OCI-M2 (cell line): ENCODE results near the gene ZDHHC3.

Experiments used
- DNase-seq: peaks from one replicate; lab custom pipeline; 2025; ENCODE audit not compliant: unreplicated experiment; lab: John Stamatoyannopoulos, UW

The ZDHHC3 gene

GRCh38 chr3:44899683-44900367 lies 76.1 kb downstream of the ZDHHC3 start:
- no peak for DNase-seq

DNA sequence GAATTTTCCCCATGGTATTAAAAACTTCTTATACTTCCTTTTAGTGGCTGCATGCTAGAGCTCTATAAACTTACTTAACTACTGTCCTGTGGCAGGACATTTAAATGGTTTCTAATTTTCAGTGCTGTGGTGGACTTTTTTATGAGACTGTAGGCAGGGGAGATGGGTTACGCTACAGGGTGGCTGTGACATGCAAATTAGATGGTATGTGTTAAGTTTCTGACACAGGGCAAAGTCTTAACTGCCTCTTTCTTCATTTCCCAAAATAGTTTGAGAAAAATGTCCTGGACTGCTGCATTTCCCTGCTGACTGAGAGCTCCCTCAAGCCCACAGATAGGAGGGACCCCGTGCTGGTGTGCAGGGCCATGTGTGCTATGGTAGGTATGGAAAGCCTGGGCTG lies 79.5 kb downstream of the ZDHHC3 start:
- no peak for DNase-seq

- no peak for DNase-seq
Measured at GRCh38 chr3:44894485-44894884, 81.5 kb downstream of the ZDHHC3 start.

DNA sequence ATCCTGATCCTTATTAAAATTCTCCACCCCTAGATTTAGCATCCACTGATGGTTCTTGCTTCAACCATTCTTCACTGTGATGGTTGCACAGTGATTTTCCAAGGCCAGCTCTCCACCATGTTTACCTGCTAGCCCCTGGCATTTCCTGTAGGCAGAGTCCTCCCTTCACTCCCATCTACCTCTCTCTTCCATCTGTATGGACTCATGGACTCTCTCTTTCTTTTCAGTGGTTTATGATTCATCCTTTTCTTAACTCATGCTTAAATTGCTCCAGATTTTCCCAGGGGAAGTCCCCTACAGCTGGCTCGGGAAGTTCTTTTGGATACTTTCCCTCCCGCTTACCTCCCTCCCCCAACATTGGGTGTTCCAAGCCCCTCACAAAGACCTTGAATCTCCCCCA lies 82.9 kb downstream of the ZDHHC3 start:
- no peak for DNase-seq

GRCh38 chr3:44892689-44893088 lies 83.3 kb downstream of the ZDHHC3 start:
- no peak for DNase-seq

- no peak for DNase-seq
Measured at GRCh38 chr3:44890852-44891251, 85.1 kb downstream of the ZDHHC3 start.

DNA sequence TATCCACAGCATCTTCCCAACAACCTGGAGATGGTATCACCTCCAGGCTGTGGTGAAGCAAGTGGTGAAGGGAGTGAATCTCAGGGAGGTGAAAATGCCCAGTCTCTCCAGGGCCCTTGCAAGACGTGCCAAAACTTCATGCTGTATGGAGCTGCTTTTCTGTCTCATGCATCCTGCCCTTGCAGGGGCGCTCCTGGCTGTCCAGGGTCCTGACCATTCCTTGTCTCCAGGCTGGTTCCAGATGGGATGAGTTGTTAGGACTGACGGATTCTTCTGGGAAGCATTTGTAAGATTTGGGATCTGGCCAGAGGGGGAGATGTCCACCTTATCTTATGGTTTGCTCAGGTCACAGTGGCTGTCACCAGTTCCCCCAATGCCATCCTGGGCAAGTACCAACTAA lies 85.7 kb downstream of the ZDHHC3 start:
- no peak for DNase-seq

DNA sequence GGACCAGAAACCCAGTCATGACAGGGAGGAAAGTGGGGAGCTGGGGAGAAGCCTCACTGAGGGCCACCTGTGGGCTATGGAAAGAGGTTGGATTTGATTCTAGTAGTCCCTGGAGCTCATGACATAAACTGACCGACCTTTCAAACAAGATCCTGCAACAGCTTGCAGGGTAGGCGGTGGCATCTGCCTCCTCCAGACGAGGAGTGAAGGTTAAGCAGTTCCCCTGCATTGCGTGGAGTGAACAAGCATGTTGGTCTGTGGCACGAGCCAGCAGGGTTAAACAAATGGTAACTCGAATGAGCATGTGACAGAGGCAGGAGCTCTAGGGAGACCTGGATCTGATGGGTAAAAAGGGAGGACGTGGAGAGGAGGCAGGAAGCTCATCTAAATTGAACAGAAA lies 88.9 kb downstream of the ZDHHC3 start:
- no peak for DNase-seq

DNA sequence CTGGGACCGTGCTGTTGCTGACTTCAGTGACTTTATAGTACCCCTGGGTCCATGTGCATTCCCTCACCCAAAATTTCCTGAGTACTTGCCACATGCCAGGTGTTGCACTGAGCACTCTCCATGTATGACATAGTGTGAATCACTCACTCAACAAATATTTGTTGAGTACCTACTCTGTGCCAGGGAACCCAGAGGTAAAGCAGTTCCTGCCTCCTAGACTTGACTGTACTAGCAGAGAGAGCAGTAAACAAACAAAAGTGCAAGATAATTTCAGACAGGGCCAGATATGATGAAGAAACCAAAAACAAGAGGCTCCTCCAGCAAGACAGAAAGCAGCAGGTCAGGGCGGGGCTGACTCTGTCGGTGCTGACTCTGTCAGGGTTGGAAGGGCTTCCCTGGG lies 89.4 kb downstream of the ZDHHC3 start:
- no peak for DNase-seq

DNA sequence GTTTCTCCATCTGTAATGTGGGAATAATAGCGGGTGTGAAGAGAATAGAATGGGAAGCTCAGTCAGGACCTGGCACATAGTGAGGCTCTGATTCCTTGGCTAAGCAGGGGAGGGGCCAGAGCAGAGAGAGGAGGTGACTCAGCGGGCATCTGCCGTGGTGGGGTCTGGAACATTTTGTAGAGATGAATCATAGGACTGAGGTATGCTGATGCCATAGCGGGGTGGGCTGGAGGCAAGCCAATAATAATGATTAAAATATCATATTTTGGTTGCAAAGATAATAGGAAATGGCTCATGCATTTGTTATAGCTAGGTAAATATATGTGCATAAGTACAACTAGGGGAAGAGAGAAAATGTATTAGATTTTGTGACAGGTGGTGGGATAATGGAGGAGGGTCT lies 90.4 kb downstream of the ZDHHC3 start:
- no peak for DNase-seq

GRCh38 chr3:44883999-44884431 lies 92.0 kb downstream of the ZDHHC3 start:
- no peak for DNase-seq

DNA sequence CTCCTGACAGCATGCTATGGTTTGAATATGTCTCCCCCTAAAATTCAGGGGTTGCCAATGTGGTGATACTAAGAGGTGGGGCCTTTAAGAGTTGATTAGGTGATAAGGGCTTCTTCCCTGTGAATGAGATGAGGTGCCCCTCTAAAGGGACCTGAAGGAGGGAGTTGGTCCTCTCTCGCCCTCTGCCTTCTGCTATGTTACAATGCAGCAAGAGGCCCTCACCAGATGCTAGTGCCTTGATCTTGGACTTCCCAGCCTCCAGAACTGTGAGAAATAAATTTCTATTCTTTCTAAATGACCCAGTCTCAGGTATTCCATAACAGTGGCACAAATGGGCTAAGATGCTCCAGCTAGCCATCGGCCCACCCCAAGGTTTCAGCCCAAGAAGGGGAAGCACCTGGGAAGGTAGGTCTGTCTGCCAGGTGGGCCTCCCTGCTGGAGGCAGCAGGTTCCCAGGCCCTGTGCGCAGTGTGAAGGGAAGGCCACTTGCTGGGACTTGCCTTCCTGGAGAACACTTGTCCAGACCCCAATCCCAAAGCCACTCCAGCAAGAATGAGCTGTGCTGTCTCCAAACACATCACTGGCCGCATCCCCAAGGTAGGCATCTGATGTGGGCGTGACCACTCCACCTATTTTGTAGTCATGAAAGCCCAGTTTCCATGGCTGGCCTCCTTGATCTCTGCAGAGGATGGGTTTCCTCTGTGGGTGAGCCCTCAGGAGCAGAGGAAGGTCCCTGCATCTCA lies 92.6 kb downstream of the ZDHHC3 start:
- no peak for DNase-seq

- DNase-seq: no peak
Measured at GRCh38 chr3:44880284-44880683, 95.7 kb downstream of the ZDHHC3 start.

DNA sequence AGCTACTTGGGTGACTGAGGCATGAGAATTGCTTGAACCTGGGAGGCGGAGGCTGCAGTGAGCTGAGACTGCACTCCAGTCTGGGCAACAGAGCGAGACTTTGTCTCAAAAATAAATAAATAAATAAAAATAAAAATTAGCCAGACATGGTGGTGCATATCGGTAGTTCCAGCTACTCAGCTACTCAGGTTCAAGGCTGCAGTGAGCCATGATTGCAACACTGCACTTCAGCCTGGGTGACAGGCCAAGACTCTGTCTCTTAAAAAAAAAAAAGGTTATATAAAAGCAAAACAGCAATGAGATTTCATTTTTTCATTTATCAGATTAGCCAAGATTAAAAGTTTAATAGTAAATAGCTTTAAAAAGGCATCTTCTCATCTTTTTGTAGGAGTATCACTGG lies 98.6 kb downstream of the ZDHHC3 start:
- no peak for DNase-seq

GRCh38 chr3:44875596-44875995 lies 100.4 kb downstream of the ZDHHC3 start:
- no peak for DNase-seq
